ENCODE measurements around the gene PRCC.

GRCh38 chr1:156815961-156816422 lies 48.7 kb downstream of the PRCC start:
- TF ChIP-seq CTCF (conservative IDR thresholded peaks at IDR 0.05; ENCODE audit: low read depth, low read length) (no peak), EZH2 (IDR thresholded peaks at IDR 0.05; ENCODE audit: borderline replicate concordance, low read depth, low read length, poor library complexity, severe bottlenecking) (no peak)
